GM06990 (cell line): ENCODE data around the gene ACAD10.
"Not testable (repeated sequence)": the region's sequence is repeated elsewhere in the genome, so short reads cannot be mapped to it uniquely, and the experiment has no call there.

ENCODE experiments used
- DNase-seq: peaks from one replicate; pipeline ENCODE4 v3.0.0-alpha.2; 2011; ENCODE audit not compliant: insufficient read length; ENCODE audit errors: extremely low read depth
- H3K27me3 ChIP-seq: replicated peaks from 2 replicates; pipeline ENCODE4 v1.6.0; 2011; ENCODE audit warnings: low read length; ENCODE audit not compliant: control insufficient read depth, insufficient read depth
- H3K36me3 ChIP-seq: 2 replicates; pipeline ENCODE4 v1.5.1; 2011; ENCODE audit warnings: low read length; ENCODE audit not compliant: control insufficient read depth, insufficient read depth
- H3K4me3 ChIP-seq: replicated peaks from 2 replicates; pipeline ENCODE4 v1.5.1; 2011; ENCODE audit warnings: low read depth, mild to moderate bottlenecking, control low read depth, low read length
- TF ChIP-seq, protein P1 (sequence below): IDR thresholded peaks from 2 replicates; pipeline ENCODE4 v1.5.1; 2011; ENCODE audit warnings: low read length, control low read depth, mild to moderate bottlenecking, inconsistent platforms; ENCODE audit not compliant: insufficient read depth, poor library complexity, severe bottlenecking

ACAD10 gene

GRCh38 chr12:111643427-111643826, 42.4 kb upstream of the ACAD10 start:
- Histone ChIP-seq H3K27me3 (no peaks in the 10 kb centered on the region), H3K36me3 (peaks cover 16% of the 10 kb centered on the region), H3K4me3 (no peak overlapping the region)
- DNase-seq, result no peak
- TF ChIP-seq, protein P1, sequence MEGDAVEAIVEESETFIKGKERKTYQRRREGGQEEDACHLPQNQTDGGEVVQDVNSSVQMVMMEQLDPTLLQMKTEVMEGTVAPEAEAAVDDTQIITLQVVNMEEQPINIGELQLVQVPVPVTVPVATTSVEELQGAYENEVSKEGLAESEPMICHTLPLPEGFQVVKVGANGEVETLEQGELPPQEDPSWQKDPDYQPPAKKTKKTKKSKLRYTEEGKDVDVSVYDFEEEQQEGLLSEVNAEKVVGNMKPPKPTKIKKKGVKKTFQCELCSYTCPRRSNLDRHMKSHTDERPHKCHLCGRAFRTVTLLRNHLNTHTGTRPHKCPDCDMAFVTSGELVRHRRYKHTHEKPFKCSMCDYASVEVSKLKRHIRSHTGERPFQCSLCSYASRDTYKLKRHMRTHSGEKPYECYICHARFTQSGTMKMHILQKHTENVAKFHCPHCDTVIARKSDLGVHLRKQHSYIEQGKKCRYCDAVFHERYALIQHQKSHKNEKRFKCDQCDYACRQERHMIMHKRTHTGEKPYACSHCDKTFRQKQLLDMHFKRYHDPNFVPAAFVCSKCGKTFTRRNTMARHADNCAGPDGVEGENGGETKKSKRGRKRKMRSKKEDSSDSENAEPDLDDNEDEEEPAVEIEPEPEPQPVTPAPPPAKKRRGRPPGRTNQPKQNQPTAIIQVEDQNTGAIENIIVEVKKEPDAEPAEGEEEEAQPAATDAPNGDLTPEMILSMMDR, result no peak

- peaks cover 20% of the 10 kb centered on the region for H3K36me3 ChIP-seq
- no peak for DNase-seq
- no peaks in the 10 kb centered on the region for H3K27me3 ChIP-seq
- H3K4me3 ChIP-seq, result no peak overlapping the region
- TF ChIP-seq, protein P1, result no peak
Observed at GRCh38 chr12:111645433-111645832, 40.4 kb upstream of the ACAD10 start.

GRCh38 chr12:111650912-111651311, 34.9 kb upstream of the ACAD10 start:
- no peak overlapping the region for H3K4me3 ChIP-seq
- peaks cover 13% of the 10 kb centered on the region for H3K36me3 ChIP-seq
- no peaks in the 10 kb centered on the region for H3K27me3 ChIP-seq
- no peak for DNase-seq
- TF ChIP-seq, protein P1, result no peak

GRCh38 chr12:111652530-111652929, 33.3 kb upstream of the ACAD10 start:
- H3K27me3 ChIP-seq, DNase-seq, H3K4me3 ChIP-seq: not testable (repeated sequence)
- H3K36me3 ChIP-seq, result peaks cover 12% of the 10 kb centered on the region

DNA sequence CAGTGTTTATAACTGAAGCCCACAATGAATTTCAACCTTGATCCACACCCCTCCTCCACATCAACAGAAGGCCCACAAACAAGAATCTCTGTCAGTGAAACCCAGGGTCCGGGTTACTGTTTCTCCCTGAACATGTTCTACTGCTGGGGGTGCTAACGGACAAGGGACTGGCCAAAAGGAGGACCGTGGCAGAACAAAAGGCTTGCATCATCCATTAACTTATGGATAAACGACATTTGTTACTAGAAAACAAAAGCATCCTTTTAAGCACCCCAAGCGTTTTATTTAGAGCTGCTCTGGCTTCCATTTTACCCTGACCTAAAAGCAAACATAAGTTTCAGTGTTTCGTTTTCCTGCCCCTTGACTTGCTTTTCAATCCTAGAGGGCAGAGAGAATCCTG, 32.3 kb upstream of the ACAD10 start:
- TF ChIP-seq, protein P1, result no peak
- no peak for DNase-seq
- Histone ChIP-seq H3K27me3 (no peaks in the 10 kb centered on the region), H3K4me3 (no peak overlapping the region), H3K36me3 (peaks cover 11% of the 10 kb centered on the region)

DNA sequence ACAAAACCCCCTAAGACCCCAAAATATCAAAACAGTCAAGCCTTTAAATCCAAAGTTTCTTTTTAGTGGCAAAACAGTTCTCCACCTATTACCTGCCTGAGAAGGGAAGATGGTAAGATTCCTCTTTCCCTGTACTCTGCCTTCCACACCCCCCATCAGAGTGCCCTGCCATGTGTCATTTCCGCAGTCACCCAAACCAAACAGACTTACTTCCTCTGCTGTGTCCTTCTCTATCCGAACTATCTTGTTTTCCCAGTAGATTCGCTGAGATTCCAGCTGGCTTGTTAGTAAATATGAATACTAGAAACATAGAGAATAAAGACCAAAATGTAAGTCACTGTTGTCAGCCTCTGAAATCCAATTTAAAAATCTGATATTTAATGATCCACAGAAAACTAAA, 30.5 kb upstream of the ACAD10 start:
- DNase-seq, result no peak
- TF ChIP-seq, protein P1, result no peak
- no peak overlapping the region for H3K4me3 ChIP-seq
- no peaks in the 10 kb centered on the region for H3K27me3 ChIP-seq
- H3K36me3 ChIP-seq, result peaks cover 8% of the 10 kb centered on the region
